ENCODE results near the gene AS3MT. TPM values are rescaled to one million over a fixed set of nuclear protein-coding genes. Genes with fewer than 3 reads are reported as not detected.

The AS3MT gene
- total RNA-seq, 2 donors from 2014 or later, result 4.0 to 4.7 TPM

DNA sequence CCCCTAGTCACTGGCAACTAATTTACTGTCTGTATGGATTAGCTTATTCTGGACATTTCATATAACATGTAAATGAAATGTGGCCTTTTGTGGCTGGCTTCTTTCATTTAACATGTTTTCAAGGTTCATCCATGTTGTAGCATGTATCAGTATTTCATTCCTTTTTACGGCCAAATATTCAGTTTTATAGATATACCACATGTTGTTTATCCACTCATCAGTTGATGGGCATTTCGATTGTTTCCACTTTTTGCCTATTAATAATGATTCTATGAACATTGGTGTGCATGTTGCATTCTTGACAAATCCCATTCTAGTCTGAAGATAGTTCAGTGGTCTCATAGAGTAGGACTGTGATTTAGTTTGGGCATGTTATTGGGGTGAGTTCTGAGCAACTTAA, 61.5 kb downstream of the AS3MT start:
- ATAC-seq (no peak), DNase-seq (no peak)
- no peaks in the 10 kb centered on the region for H3K4me1 ChIP-seq
- H3K36me3 ChIP-seq (replicated peaks in 1 of 2; ENCODE audit: insufficient read depth in 1 of 2, low read depth in 2 of 2), result peaks cover 0 to 1% of the 10 kb centered on the region in 2 donors
- intact Hi-C loops (cut with DNase I), result no loop called here
- no peaks in the 10 kb centered on the region for H3K9me3 ChIP-seq
- H3K4me3 ChIP-seq, result no peak overlapping the region
- 89 to 92% methylated on average over 2 of the region's 2 CpGs for WGBS, 2 donors
- no peak overlapping the region for H3K27ac ChIP-seq
- TF ChIP-seq, protein P1, sequence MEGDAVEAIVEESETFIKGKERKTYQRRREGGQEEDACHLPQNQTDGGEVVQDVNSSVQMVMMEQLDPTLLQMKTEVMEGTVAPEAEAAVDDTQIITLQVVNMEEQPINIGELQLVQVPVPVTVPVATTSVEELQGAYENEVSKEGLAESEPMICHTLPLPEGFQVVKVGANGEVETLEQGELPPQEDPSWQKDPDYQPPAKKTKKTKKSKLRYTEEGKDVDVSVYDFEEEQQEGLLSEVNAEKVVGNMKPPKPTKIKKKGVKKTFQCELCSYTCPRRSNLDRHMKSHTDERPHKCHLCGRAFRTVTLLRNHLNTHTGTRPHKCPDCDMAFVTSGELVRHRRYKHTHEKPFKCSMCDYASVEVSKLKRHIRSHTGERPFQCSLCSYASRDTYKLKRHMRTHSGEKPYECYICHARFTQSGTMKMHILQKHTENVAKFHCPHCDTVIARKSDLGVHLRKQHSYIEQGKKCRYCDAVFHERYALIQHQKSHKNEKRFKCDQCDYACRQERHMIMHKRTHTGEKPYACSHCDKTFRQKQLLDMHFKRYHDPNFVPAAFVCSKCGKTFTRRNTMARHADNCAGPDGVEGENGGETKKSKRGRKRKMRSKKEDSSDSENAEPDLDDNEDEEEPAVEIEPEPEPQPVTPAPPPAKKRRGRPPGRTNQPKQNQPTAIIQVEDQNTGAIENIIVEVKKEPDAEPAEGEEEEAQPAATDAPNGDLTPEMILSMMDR (IDR thresholded peaks at IDR 0.05), result no peak
- TF ChIP-seq POLR2A (IDR thresholded peaks at IDR 0.05), result no peak
- H3K27me3 ChIP-seq, result no peaks in the 10 kb centered on the region

DNA sequence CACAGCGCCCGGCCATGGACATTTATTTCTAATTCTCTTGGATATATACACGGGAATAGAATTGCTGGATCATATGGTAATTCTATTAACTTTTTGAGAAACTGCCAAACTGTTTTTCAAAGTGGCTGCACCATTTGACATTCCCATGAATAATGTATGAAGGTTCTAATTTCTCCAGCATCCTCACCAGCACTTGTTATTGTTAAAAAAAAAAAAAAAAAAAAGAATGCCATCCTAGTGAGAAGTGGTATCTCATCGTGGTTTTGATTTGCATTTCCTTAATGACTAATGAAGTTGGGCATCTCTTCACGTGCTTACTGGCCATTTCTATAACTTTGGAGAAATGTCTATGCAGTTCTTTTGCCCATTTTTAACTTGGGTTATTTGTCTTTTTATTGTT, 62.4 kb downstream of the AS3MT start:
- 89 to 94% methylated on average over 5 of the region's 5 CpGs for WGBS, 2 donors
- Histone ChIP-seq H3K9me3 (no peaks in the 10 kb centered on the region), H3K4me1 (no peaks in the 10 kb centered on the region), H3K27me3 (no peaks in the 10 kb centered on the region), H3K36me3 (replicated peaks in 1 of 2; ENCODE audit: insufficient read depth in 1 of 2, low read depth in 2 of 2) (peaks cover 0 to 1% of the 10 kb centered on the region in 2 donors), H3K27ac (no peak overlapping the region), H3K4me3 (no peak overlapping the region)
- intact Hi-C loops (cut with DNase I), result no loop called here
- TF ChIP-seq POLR2A (IDR thresholded peaks at IDR 0.05), result no peak
- TF ChIP-seq, protein P1 (IDR thresholded peaks at IDR 0.05), result no peak
- ATAC-seq (no peak), DNase-seq (no peak)

DNA sequence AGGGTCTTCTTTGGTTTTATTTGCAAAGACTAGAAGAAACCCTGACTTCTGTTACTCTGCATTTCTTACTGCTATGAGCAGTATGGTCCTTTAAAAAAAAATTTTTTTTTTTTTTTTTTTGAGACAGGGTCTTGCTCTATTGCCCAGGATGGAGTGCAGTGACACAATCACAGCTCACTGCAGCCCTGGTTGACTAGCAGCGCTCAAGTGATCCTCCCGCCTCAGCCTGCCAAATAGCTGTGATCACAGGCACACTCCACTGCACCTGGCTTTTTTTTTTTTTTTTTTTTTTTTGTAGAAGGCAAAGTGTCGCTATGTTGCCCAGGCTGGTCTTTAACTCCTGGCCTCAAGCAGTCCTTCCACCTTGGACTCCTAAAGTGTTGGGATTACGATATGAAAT, 66.2 kb downstream of the AS3MT start:
- no peak overlapping the region for H3K27ac ChIP-seq
- 98 to 100% methylated on average over 4 of the region's 4 CpGs for WGBS, 2 donors
- no peaks in the 10 kb centered on the region for H3K4me1 ChIP-seq
- no peak for ATAC-seq
- no peaks in the 10 kb centered on the region for H3K27me3 ChIP-seq
- H3K4me3 ChIP-seq, result no peak overlapping the region
- no peak for DNase-seq
- intact Hi-C loops (cut with DNase I), result no loop called here
- TF ChIP-seq, protein P1 (IDR thresholded peaks at IDR 0.05), result no peak
- TF ChIP-seq POLR2A (IDR thresholded peaks at IDR 0.05), result no peak
- no peaks in the 10 kb centered on the region for H3K36me3 ChIP-seq (replicated peaks in 1 of 2; ENCODE audit: insufficient read depth in 1 of 2, low read depth in 2 of 2)
- H3K9me3 ChIP-seq, result no peaks in the 10 kb centered on the region

DNA sequence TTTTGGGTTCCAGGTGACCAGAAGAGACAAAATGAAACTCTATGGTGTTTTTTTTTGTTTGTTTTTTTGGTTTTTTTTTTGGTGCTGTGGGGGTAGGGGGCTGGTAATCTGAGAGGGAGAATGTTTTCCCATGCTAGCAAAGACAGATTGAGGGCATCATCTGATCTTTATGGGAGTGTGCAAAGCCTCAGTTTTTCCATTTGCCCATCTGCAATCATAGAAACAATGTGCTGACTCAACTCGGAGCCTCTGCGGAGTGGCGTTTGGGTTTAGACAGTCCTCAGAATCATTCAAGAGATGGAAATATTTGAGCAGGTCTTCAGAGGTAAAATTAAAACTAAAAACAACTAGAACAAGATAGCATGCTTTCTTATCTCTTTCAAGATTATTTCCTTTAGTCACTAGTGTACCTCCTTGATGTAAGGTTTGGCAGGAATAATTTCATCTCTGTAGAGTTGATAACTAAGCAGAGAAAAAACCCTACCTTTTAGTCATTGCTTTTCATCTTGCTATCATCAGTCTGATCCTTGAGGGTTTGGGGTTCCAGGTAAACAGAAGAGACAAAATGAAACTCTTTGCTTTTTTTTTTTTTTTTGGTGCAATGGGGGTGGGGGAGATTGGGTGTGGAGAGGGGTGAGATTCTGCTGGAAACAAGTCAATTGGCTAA, 66.8 kb downstream of the AS3MT start:
- no peaks in the 10 kb centered on the region for H3K4me1 ChIP-seq
- ATAC-seq (no peak), DNase-seq (no peak)
- intact Hi-C loops (cut with DNase I), result no loop called here
- WGBS, 2 donors, result 95 to 97% methylated on average over 3 of the region's 3 CpGs
- no peaks in the 10 kb centered on the region for H3K36me3 ChIP-seq (replicated peaks in 1 of 2; ENCODE audit: insufficient read depth in 1 of 2, low read depth in 2 of 2)
- no peaks in the 10 kb centered on the region for H3K9me3 ChIP-seq
- no peak for TF ChIP-seq POLR2A (IDR thresholded peaks at IDR 0.05)
- TF ChIP-seq, protein P1 (IDR thresholded peaks at IDR 0.05), result no peak
- H3K4me3 ChIP-seq, result no peak overlapping the region
- H3K27me3 ChIP-seq, result no peaks in the 10 kb centered on the region
- no peak overlapping the region for H3K27ac ChIP-seq

DNA sequence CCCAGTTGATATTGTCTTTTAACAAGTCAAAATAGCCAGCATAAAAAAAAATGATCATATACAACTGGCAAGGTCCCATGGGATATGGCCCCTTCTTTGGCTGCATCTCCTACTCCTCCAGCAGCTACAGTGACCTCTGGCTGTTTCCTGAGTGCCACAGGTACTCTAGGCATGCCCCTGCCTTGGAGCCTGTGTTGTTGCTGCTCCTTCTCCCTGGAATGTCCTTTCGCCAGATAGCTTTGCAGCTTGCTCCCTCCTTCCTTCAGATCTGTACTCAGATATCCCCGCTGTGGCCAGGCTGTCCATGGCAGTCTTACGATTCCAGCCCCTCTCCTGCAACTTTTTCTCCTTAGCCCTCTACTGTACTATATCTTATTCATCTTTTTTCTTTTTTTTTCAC, 72.1 kb downstream of the AS3MT start:
- Histone ChIP-seq H3K9me3 (no peaks in the 10 kb centered on the region), H3K27ac (no peak overlapping the region), H3K36me3 (replicated peaks in 1 of 2; ENCODE audit: insufficient read depth in 1 of 2, low read depth in 2 of 2) (no peaks in the 10 kb centered on the region), H3K4me3 (no peak overlapping the region), H3K4me1 (peaks cover 8% of the 10 kb centered on the region), H3K27me3 (no peaks in the 10 kb centered on the region)
- ATAC-seq, result no peak
- intact Hi-C loops (cut with DNase I), result no loop called here
- 96 to 99% methylated on average over 3 of the region's 3 CpGs for WGBS, 2 donors
- DNase-seq, result no peak
- TF ChIP-seq, protein P1 (IDR thresholded peaks at IDR 0.05), result no peak
- no peak for TF ChIP-seq POLR2A (IDR thresholded peaks at IDR 0.05)
